ENCODE data around the gene CPO. TPM values are rescaled to one million over a fixed set of nuclear protein-coding genes. Genes with fewer than 3 reads are reported as not detected.

Gene CPO
- total RNA-seq, 3 donors from 2014 or later: not detected

DNA sequence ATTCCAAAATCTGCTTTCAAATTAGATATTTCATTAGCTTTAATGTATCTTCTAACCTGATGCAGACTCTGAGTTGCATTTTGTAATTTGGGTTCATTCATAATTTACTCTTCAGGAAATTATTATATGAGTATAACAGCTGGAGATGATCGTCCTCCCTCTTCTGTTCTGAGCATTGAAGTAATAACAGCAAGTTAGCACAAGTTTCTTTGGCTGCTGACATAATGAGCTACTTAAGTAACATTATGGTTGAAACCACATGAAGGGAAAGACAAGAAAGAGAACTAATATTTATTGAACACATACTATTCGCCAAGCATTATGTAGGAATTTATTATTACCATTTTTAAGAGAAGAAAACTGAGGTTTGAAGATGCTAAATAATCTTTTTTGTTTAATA, 75.1 kb downstream of the CPO start:
- Mint-ChIP-seq H3K9me3 (peaks cover 8% of the 10 kb centered on the region), H3K36me3 (ENCODE audit: insufficient read depth) (no peaks in the 10 kb centered on the region), H3K27me3 (ENCODE audit: low read depth) (peaks cover 2% of the 10 kb centered on the region), H3K4me3 (no peak overlapping the region), H3K4me1 (ENCODE audit: low read depth) (no peaks in the 10 kb centered on the region)
- ATAC-seq: no peak
- no peak for DNase-seq

DNA sequence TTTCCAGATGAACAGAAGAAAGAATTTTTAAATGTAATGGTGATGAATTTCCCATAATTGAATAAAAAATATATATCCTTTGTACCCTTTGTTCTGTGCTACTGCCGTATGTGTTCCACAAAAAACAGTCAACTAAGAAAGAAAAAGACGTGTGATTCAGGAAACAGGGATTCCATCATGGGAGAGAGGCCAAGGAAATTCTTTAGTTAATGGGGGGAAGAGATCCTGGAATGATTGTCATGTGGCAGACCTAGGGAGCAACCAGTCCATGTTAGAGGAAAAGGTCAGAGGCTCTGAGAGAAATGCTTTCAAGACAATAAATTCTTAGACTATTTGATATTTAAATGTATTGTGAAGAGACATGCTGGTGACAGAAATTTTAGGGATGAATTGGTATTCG, 76.6 kb downstream of the CPO start:
- H3K9me3 Mint-ChIP-seq: peaks cover 8% of the 10 kb centered on the region
- no peak overlapping the region for H3K4me3 Mint-ChIP-seq
- DNase-seq: no peak
- no peaks in the 10 kb centered on the region for H3K4me1 Mint-ChIP-seq (ENCODE audit: low read depth)
- H3K27me3 Mint-ChIP-seq (ENCODE audit: low read depth): peaks cover 2% of the 10 kb centered on the region
- ATAC-seq: no peak
- no peaks in the 10 kb centered on the region for H3K36me3 Mint-ChIP-seq (ENCODE audit: insufficient read depth)

Other genes starting within 250 kb of the CPO start
- not detected for gene DYTN, start 221.1 kb upstream of the CPO start, total RNA-seq
- gene MDH1B, start 174.2 kb upstream of the CPO start, total RNA-seq: under 1 TPM; 0.29 to 0.76 (median 0.53) TPM
- gene FASTKD2, start 173.9 kb upstream of the CPO start, total RNA-seq: 10 to 100 TPM; 45.2 to 47.3 (median 46.8) TPM
- gene KLF7, start 226.4 kb downstream of the CPO start, total RNA-seq: 10 to 100 TPM in 2 of 3 donors, 1 to 10 TPM in 1; 5.9 to 14.3 (median 13.4) TPM